Mesenchymal stem cell (in vitro differentiated cells and primary cell): ENCODE data around the gene CATSPER4.

Experiments used
- DNase-seq: peaks from one replicate; pipeline ENCODE4 v3.0.0-alpha.2; 2013
- H2AFZ ChIP-seq: one replicate; pipeline ENCODE4 v1.6.1; 2013; ENCODE audit warnings: low read depth, mild to moderate bottlenecking, control low read depth, inconsistent platforms, low read length, moderate library complexity
- H2AK5ac ChIP-seq: 2 replicates; pipeline ENCODE4 v1.6.1; 2013; ENCODE audit warnings: low read length, moderate library complexity, mild to moderate bottlenecking, inconsistent platforms; ENCODE audit not compliant: severe bottlenecking
- H2BK120ac ChIP-seq: one replicate; pipeline ENCODE4 v1.6.1; 2013; ENCODE audit warnings: low read depth, mild to moderate bottlenecking, inconsistent platforms, low read length, moderate library complexity
- H2BK12ac ChIP-seq, 2 experiments: one replicate each; pipeline ENCODE4 v1.6.1; 2013; ENCODE audit warnings: inconsistent platforms in 2 of 2, low read length in 2 of 2, mild to moderate bottlenecking in 2 of 2, moderate library complexity in 2 of 2, control low read depth in 1 of 2
- H2BK15ac ChIP-seq: one replicate; pipeline ENCODE4 v1.6.1; 2013; ENCODE audit warnings: mild to moderate bottlenecking, low read depth, inconsistent platforms; ENCODE audit not compliant: poor library complexity, severe bottlenecking
- H2BK5ac ChIP-seq: 2 replicates; pipeline ENCODE4 v1.6.1; 2013; ENCODE audit warnings: low read depth, mild to moderate bottlenecking, low read length, control low read depth, inconsistent platforms; ENCODE audit not compliant: poor library complexity, severe bottlenecking
- H3K14ac ChIP-seq, 2 experiments: one replicate each; pipeline ENCODE4 v1.6.1; 2013; ENCODE audit warnings: inconsistent platforms in 2 of 2, low read length in 2 of 2, control low read depth in 1 of 2, mild to moderate bottlenecking in 1 of 2, moderate library complexity in 1 of 2
- H3K18ac ChIP-seq, 2 experiments: one replicate each; pipeline ENCODE4 v1.6.1; 2013; ENCODE audit warnings: inconsistent platforms in 2 of 2, low read length in 2 of 2, control low read depth in 1 of 2, low read depth in 1 of 2, mild to moderate bottlenecking in 1 of 2
- H3K23ac ChIP-seq, 2 experiments: one replicate each; pipeline ENCODE4 v1.6.1; 2013; ENCODE audit warnings: inconsistent platforms in 2 of 2, low read length in 2 of 2, mild to moderate bottlenecking in 2 of 2, moderate library complexity in 2 of 2, control low read depth in 1 of 2
- H3K27ac ChIP-seq: 2 replicates; pipeline ENCODE4 v1.5.1; 2013; ENCODE audit warnings: mild to moderate bottlenecking, moderate library complexity, low read length, control low read depth, inconsistent platforms; ENCODE audit not compliant: poor library complexity, severe bottlenecking
- H3K27me3 ChIP-seq, 2 experiments: 2 replicates each; pipeline versions ENCODE4 v1.6.1 to v1.7.0; 2013; ENCODE audit warnings: low read length in 2 of 2, mild to moderate bottlenecking in 2 of 2, moderate library complexity in 2 of 2, control low read depth in 1 of 2, inconsistent platforms in 1 of 2; ENCODE audit not compliant: control insufficient read depth in 1 of 2, insufficient read depth in 1 of 2
- H3K36me3 ChIP-seq, 2 experiments: 2 replicates each; pipeline versions ENCODE4 v1.6.1 to v1.7.0; 2013; ENCODE audit warnings: low read length in 2 of 2, control low read depth in 1 of 2, inconsistent platforms in 1 of 2, low read depth in 1 of 2, mild to moderate bottlenecking in 1 of 2; ENCODE audit not compliant: insufficient read depth in 2 of 2, control insufficient read depth in 1 of 2
- H3K4ac ChIP-seq, 2 experiments: one replicate each; pipeline ENCODE4 v1.6.1; 2013; ENCODE audit warnings: inconsistent platforms in 2 of 2, low read length in 2 of 2, mild to moderate bottlenecking in 2 of 2, moderate library complexity in 2 of 2, control low read depth in 1 of 2, low read depth in 1 of 2
- H3K4me1 ChIP-seq: 2 replicates; pipeline ENCODE4 v1.6.1; 2013; ENCODE audit warnings: low read depth, low read length, control low read depth; ENCODE audit not compliant: control insufficient read depth, insufficient read depth
- H3K4me2 ChIP-seq: 2 replicates; pipeline ENCODE4 v1.6.1; 2013; ENCODE audit warnings: low read length, mild to moderate bottlenecking, inconsistent platforms; ENCODE audit not compliant: poor library complexity, severe bottlenecking
- H3K4me3 ChIP-seq, 2 experiments: 2 replicates each; pipeline versions ENCODE4 v1.5.1 to v1.7.0; 2013; ENCODE audit warnings: low read length in 2 of 2, mild to moderate bottlenecking in 2 of 2, control low read depth in 1 of 2, low read depth in 1 of 2; ENCODE audit not compliant: insufficient read depth in 1 of 2
- H3K79me1 ChIP-seq: replicated peaks from 2 replicates; pipeline ENCODE4 v1.6.1; 2013; ENCODE audit warnings: mild to moderate bottlenecking, control low read depth, low read length, inconsistent platforms; ENCODE audit not compliant: poor library complexity, severe bottlenecking
- H3K9ac ChIP-seq: 2 replicates; pipeline ENCODE4 v1.7.0; 2013; ENCODE audit warnings: mild to moderate bottlenecking, low read length, moderate library complexity
- H3K9me3 ChIP-seq: 2 replicates; pipeline ENCODE4 v1.7.0; 2013; ENCODE audit warnings: mild to moderate bottlenecking, low read length; ENCODE audit not compliant: control insufficient read depth
- H4K8ac ChIP-seq: one replicate; pipeline ENCODE4 v1.6.1; 2013; ENCODE audit warnings: inconsistent platforms, mild to moderate bottlenecking, low read length, moderate library complexity
- H4K91ac ChIP-seq: one replicate; pipeline ENCODE4 v1.6.1; 2013; ENCODE audit warnings: mild to moderate bottlenecking, low read length, inconsistent platforms
- WGBS: methylation state at CpG from one replicate; pipeline ENCODE4 v1.1.7; 2013; ENCODE audit warnings: mixed read lengths; 5-methylcytosine and 5-hydroxymethylcytosine counted together

CATSPER4 gene

DNA sequence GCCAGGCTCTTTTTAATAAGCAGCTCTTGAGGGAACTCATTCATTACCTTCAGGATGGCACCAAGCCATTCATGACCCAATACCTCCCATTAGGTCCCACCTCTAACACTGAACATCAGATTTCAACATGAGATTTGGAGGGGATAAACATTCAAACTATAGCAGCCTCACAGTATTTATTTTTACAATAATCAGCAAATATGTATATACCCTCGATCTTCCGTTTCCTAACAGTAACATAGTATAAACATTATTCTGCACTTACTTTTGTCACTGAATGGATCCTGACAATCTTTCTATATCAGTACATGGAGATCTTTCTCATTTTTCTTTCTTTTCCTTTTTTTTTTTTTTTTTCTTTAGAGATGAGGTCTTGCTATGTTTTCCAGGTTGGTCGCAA lies 5.4 kb downstream of the CATSPER4 start:
- no peaks in the 10 kb centered on the region for H3K36me3 ChIP-seq
- no peak for DNase-seq
- no peaks in the 10 kb centered on the region for H3K9me3 ChIP-seq
- peaks cover 38 to 59% of the 10 kb centered on the region in 2 experiments for H3K27me3 ChIP-seq
- H3K4me1 ChIP-seq, result no peaks in the 10 kb centered on the region
- no peak overlapping the region for H3K4me3 ChIP-seq
- no peak overlapping the region for H3K4me2 ChIP-seq
- no peaks in the 10 kb centered on the region for H3K79me1 ChIP-seq
- WGBS, result 71% methylated on average over 2 of the region's 3 CpGs
- no peak overlapping the region for H4K91ac ChIP-seq
- H2BK12ac ChIP-seq, result no peak overlapping the region
- H3K14ac ChIP-seq, result no peak overlapping the region
- no peak overlapping the region for H2AK5ac ChIP-seq
- no peak overlapping the region for H3K27ac ChIP-seq
- no peak overlapping the region for H2AFZ ChIP-seq
- no peak overlapping the region for H3K18ac ChIP-seq
- H2BK5ac ChIP-seq, result no peak overlapping the region
- H3K23ac ChIP-seq, result no peak overlapping the region
- H3K9ac ChIP-seq, result no peak overlapping the region
- no peak overlapping the region for H2BK15ac ChIP-seq
- H2BK120ac ChIP-seq, result no peak overlapping the region
- H4K8ac ChIP-seq, result no peak overlapping the region
- no peak overlapping the region for H3K4ac ChIP-seq

DNA sequence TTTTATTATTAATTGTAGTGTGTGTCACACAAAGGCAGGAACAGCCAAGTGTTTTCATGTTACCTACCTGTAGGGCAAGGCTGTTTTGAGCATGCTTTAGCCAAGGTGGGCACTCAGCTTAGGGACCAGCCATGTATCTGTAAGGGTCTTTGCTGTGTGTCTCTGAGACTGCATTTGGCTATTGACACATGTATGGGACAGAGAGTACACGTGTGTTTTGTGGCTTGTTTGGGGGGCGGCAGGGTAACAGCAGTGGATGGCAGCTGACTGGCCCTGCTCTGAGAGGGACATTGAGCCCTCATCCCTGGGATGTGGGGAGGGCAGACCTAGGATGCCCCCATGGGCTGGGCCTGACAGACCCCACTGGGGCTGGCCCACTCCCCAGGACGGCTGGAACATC lies 6.9 kb downstream of the CATSPER4 start:
- WGBS, result 94% methylated on average over 2 of the region's 3 CpGs
- no peak overlapping the region for H3K4me3 ChIP-seq
- H3K4me2 ChIP-seq, result no peak overlapping the region
- H4K8ac ChIP-seq, result no peak overlapping the region
- H3K23ac ChIP-seq, result no peak overlapping the region
- no peak overlapping the region for H3K4ac ChIP-seq
- H2BK12ac ChIP-seq, result no peak overlapping the region
- H2AK5ac ChIP-seq, result no peak overlapping the region
- no peaks in the 10 kb centered on the region for H3K79me1 ChIP-seq
- no peak overlapping the region for H4K91ac ChIP-seq
- peaks cover 4% of the 10 kb centered on the region for H3K4me1 ChIP-seq
- peaks cover 44 to 63% of the 10 kb centered on the region in 2 experiments for H3K27me3 ChIP-seq
- DNase-seq, result no peak
- no peak overlapping the region for H3K9ac ChIP-seq
- no peaks in the 10 kb centered on the region for H3K9me3 ChIP-seq
- no peak overlapping the region for H3K18ac ChIP-seq
- no peak overlapping the region for H3K14ac ChIP-seq
- no peak overlapping the region for H2BK5ac ChIP-seq
- H3K36me3 ChIP-seq, result no peaks in the 10 kb centered on the region
- H3K27ac ChIP-seq, result no peak overlapping the region
- no peak overlapping the region for H2BK15ac ChIP-seq
- no peak overlapping the region for H2BK120ac ChIP-seq
- no peak overlapping the region for H2AFZ ChIP-seq

GRCh38 chr1:26197813-26198212 lies 7.4 kb downstream of the CATSPER4 start:
- no peaks in the 10 kb centered on the region for H3K36me3 ChIP-seq
- H3K4me2 ChIP-seq, result no peak overlapping the region
- H3K4ac ChIP-seq, result no peak overlapping the region
- no peak overlapping the region for H4K91ac ChIP-seq
- H3K27ac ChIP-seq, result no peak overlapping the region
- H3K79me1 ChIP-seq, result no peaks in the 10 kb centered on the region
- H3K4me3 ChIP-seq, result no peak overlapping the region
- H4K8ac ChIP-seq, result no peak overlapping the region
- H3K9ac ChIP-seq, result no peak overlapping the region
- no peaks in the 10 kb centered on the region for H3K9me3 ChIP-seq
- peaks cover 4% of the 10 kb centered on the region for H3K4me1 ChIP-seq
- H2BK120ac ChIP-seq, result no peak overlapping the region
- DNase-seq, result no peak
- WGBS, result 93% methylated on average over 10 of the region's 11 CpGs
- H2AK5ac ChIP-seq, result no peak overlapping the region
- H3K27me3 ChIP-seq, result peaks cover 49 to 68% of the 10 kb centered on the region in 2 experiments
- H2BK15ac ChIP-seq, result no peak overlapping the region
- H3K23ac ChIP-seq, result no peak overlapping the region
- H2BK5ac ChIP-seq, result no peak overlapping the region
- H2BK12ac ChIP-seq, result no peak overlapping the region
- no peak overlapping the region for H3K18ac ChIP-seq
- no peak overlapping the region for H2AFZ ChIP-seq
- no peak overlapping the region for H3K14ac ChIP-seq

GRCh38 chr1:26200413-26200812 lies 10.0 kb downstream of the CATSPER4 start:
- Histone ChIP-seq H3K18ac (no peak overlapping the region), H3K9ac (no peak overlapping the region), H3K4me3 (no peak overlapping the region), H2BK120ac (no peak overlapping the region), H3K36me3 (no peaks in the 10 kb centered on the region), H2BK12ac (no peak overlapping the region), H3K14ac (no peak overlapping the region), H3K4ac (no peak overlapping the region), H4K91ac (no peak overlapping the region), H2AFZ (no peak overlapping the region), H2AK5ac (no peak overlapping the region), H2BK15ac (no peak overlapping the region), H3K23ac (no peak overlapping the region), H3K27ac (no peak overlapping the region), H3K27me3 (peaks cover 54 to 74% of the 10 kb centered on the region in 2 experiments), H3K9me3 (no peaks in the 10 kb centered on the region), H3K4me1 (peaks cover 4% of the 10 kb centered on the region), H4K8ac (no peak overlapping the region), H2BK5ac (no peak overlapping the region), H3K79me1 (no peaks in the 10 kb centered on the region), H3K4me2 (no peak overlapping the region)
- 92% methylated on average over 5 of the region's 5 CpGs for WGBS
- DNase-seq, result no peak
